Measurements from ENCODE around the gene VPS72.
A peak's percentile ranks its signal among the peaks of the same experiment; 100 is the strongest.

The VPS72 gene

GRCh38 chr1:151159373-151159772 is 30.6 kb downstream of the VPS72 start:
- H3K4me3 ChIP-seq (ENCODE audit: low read length): no peak overlapping the region
- no peak overlapping the region for H3K27ac ChIP-seq (ENCODE audit: low read depth, low read length)
- H3K9ac ChIP-seq (ENCODE audit: low read depth, low read length): no peak overlapping the region
- H3K9me3 ChIP-seq (ENCODE audit: insufficient read depth, low read depth, low read length): no peaks in the 10 kb centered on the region
- peaks cover 3% of the 10 kb centered on the region; the same call in 1 of the 2 replicates for H3K4me1 ChIP-seq (ENCODE audit: insufficient read depth, low read length)
- H3K27me3 ChIP-seq (ENCODE audit: insufficient read depth, low read length): no peaks in the 10 kb centered on the region
- H3K36me3 ChIP-seq (ENCODE audit: insufficient read depth, low read length): peaks cover 28% of the 10 kb centered on the region

- Histone ChIP-seq H3K4me3 (ENCODE audit: low read length) (no peak overlapping the region), H3K27me3 (ENCODE audit: insufficient read depth, low read length) (no peaks in the 10 kb centered on the region), H3K27ac (ENCODE audit: low read depth, low read length) (no peak overlapping the region), H3K9ac (ENCODE audit: low read depth, low read length) (no peak overlapping the region), H3K36me3 (ENCODE audit: insufficient read depth, low read length) (peaks cover 28% of the 10 kb centered on the region), H3K9me3 (ENCODE audit: insufficient read depth, low read depth, low read length) (no peaks in the 10 kb centered on the region), H3K4me1 (ENCODE audit: insufficient read depth, low read length) (peaks cover 3% of the 10 kb centered on the region; the same call in 1 of the 2 replicates)
- WGBS: 92% methylated on average over 22 of the region's 22 CpGs
Measured at GRCh38 chr1:151158751-151159251, 31.2 kb downstream of the VPS72 start.

DNA sequence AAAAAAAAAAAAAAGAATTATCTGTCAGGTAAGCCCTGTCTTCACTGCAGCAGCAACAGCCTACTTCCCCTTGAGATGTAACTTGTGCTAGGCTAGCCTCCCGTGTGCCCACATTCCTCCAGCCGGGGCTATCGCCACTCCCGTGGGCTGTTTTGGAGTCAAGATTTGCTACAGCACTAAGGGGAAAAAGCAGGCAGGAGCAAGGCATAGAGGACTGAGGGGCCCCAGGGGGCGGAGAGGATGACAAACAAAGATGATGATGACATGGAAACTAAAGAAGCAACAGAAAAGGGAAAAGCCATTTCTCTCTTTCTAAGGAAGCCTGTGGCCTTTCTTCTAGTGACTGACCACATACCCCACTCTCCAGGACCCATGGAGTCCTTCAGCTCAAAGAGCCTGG is 31.7 kb downstream of the VPS72 start:
- no peak overlapping the region for H3K4me3 ChIP-seq (ENCODE audit: low read length)
- H3K36me3 ChIP-seq (ENCODE audit: insufficient read depth, low read length): peaks cover 28% of the 10 kb centered on the region
- 93% methylated on average over 5 of the region's 5 CpGs for WGBS
- H3K9ac ChIP-seq (ENCODE audit: low read depth, low read length): no peak overlapping the region
- H3K27ac ChIP-seq (ENCODE audit: low read depth, low read length): no peak overlapping the region
- no peaks in the 10 kb centered on the region for H3K27me3 ChIP-seq (ENCODE audit: insufficient read depth, low read length)
- H3K9me3 ChIP-seq (ENCODE audit: insufficient read depth, low read depth, low read length): no peaks in the 10 kb centered on the region
- H3K4me1 ChIP-seq (ENCODE audit: insufficient read depth, low read length): peaks cover 3% of the 10 kb centered on the region; the same call in 1 of the 2 replicates

- Histone ChIP-seq H3K9me3 (ENCODE audit: insufficient read depth, low read depth, low read length) (no peaks in the 10 kb centered on the region), H3K36me3 (ENCODE audit: insufficient read depth, low read length) (peaks cover 28% of the 10 kb centered on the region), H3K27me3 (ENCODE audit: insufficient read depth, low read length) (no peaks in the 10 kb centered on the region), H3K9ac (ENCODE audit: low read depth, low read length) (no peak overlapping the region), H3K4me3 (ENCODE audit: low read length) (no peak overlapping the region), H3K27ac (ENCODE audit: low read depth, low read length) (no peak overlapping the region), H3K4me1 (ENCODE audit: insufficient read depth, low read length) (peaks cover 3% of the 10 kb centered on the region; the same call in 1 of the 2 replicates)
- 92% methylated on average over 6 of the region's 6 CpGs for WGBS
Measured at GRCh38 chr1:151157067-151157531, 32.9 kb downstream of the VPS72 start.

DNA sequence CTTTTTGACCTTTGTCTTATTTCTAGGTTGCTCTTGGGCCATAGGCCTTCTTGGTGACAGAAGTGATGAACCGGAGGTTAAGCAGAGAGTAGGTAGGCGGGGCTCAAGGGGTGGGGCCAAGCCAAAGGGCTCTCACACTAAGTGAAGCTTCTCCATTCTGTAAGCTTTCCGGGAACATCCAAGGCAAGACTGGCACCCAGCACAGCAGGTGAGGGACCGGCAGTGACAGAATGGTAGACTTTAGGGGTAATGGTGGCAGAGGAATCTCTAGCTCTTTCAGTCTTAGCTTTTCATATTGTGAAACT is 33.5 kb downstream of the VPS72 start, which contains the start of gene TNFAIP8L2:
Gene TNFAIP8L2, plus strand, starts transcription at position 135 of the 305 bp plus-strand sequence. CDS start 2,049 bp downstream, outside the sequence.
- Histone ChIP-seq H3K27me3 (ENCODE audit: insufficient read depth, low read length) (no peaks in the 10 kb centered on the region), H3K27ac (ENCODE audit: low read depth, low read length) (no peak within 1 kb of the TSS), H3K9ac (ENCODE audit: low read depth, low read length) (no peak within 1 kb of the TSS), H3K4me3 (ENCODE audit: low read length) (no peak within 1 kb of the TSS), H3K9me3 (ENCODE audit: insufficient read depth, low read depth, low read length) (no peaks in the 10 kb centered on the region), H3K36me3 (ENCODE audit: insufficient read depth, low read length) (peaks cover 23% of the 10 kb centered on the region), H3K4me1 (ENCODE audit: insufficient read depth, low read length) (peaks cover 3% of the 10 kb centered on the region; the same call in 1 of the 2 replicates)
- 60% methylated on average over 4 of the region's 4 CpGs for WGBS

DNA sequence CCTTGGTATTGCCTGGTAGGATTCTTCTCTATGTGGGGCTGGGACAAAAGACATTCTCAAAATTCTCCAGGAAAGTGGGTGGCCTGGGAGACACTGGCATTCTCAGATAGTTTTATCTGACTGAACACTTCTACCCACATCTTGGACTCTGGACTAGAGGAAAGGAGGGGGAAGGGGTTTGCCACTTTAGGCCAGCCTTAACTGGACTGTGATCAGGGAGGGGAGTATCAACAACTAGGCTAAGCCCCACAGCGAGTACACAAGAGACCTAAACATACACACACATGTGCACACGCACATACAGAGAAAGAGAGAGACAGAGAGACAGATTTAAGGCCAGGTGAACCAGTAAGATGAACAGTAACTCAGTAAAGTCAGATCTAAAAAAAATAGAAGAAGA is 42.3 kb downstream of the VPS72 start:
- Histone ChIP-seq H3K9me3 (ENCODE audit: insufficient read depth, low read depth, low read length) (no peaks in the 10 kb centered on the region), H3K4me3 (ENCODE audit: low read length) (no peak overlapping the region), H3K27ac (ENCODE audit: low read depth, low read length) (no peak overlapping the region), H3K9ac (ENCODE audit: low read depth, low read length) (no peak overlapping the region), H3K36me3 (ENCODE audit: insufficient read depth, low read length) (no peaks in the 10 kb centered on the region), H3K4me1 (ENCODE audit: insufficient read depth, low read length) (peaks cover 28% of the 10 kb centered on the region), H3K27me3 (ENCODE audit: insufficient read depth, low read length) (peaks cover 30% of the 10 kb centered on the region)
- 100% methylated on average over 1 of the region's 2 CpGs for WGBS

DNA sequence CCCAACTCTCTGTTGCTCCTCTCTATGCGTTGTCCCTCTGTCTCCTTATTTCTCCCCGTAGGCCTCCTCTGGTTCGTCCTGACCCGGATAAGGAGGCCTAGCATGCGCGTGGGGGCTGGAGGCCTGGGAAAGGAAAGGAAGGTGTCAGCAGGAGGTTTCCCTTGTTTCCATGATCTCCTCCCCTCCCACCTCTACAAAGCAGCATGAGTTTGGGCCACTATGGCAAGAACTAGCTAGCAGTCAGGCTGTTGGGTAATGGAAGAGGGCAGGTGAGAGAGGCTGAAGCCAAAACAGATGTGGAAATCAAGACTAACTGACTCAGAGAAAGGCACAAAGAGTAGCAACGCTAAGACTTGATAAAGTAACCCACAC is 42.9 kb downstream of the VPS72 start:
- Histone ChIP-seq H3K9me3 (ENCODE audit: insufficient read depth, low read depth, low read length) (no peaks in the 10 kb centered on the region), H3K27ac (ENCODE audit: low read depth, low read length) (no peak overlapping the region), H3K4me1 (ENCODE audit: insufficient read depth, low read length) (peaks cover 28% of the 10 kb centered on the region), H3K9ac (ENCODE audit: low read depth, low read length) (peak overlapping the region; percentile 3; the same call in 1 of the 2 replicates), H3K36me3 (ENCODE audit: insufficient read depth, low read length) (no peaks in the 10 kb centered on the region), H3K27me3 (ENCODE audit: insufficient read depth, low read length) (peaks cover 30% of the 10 kb centered on the region), H3K4me3 (ENCODE audit: low read length) (peak overlapping the region; percentile 85)
- WGBS: 10% methylated on average over 4 of the region's 7 CpGs

GRCh38 chr1:151146412-151147131 is 43.4 kb downstream of the VPS72 start, which contains the start of gene SEMA6C:
Gene SEMA6C (minus strand): TSS chr1:151146631. CDS start chr1:151142621, 4,010 bp downstream.
- H3K27ac ChIP-seq (ENCODE audit: low read depth, low read length): no peak within 1 kb of the TSS

DNA sequence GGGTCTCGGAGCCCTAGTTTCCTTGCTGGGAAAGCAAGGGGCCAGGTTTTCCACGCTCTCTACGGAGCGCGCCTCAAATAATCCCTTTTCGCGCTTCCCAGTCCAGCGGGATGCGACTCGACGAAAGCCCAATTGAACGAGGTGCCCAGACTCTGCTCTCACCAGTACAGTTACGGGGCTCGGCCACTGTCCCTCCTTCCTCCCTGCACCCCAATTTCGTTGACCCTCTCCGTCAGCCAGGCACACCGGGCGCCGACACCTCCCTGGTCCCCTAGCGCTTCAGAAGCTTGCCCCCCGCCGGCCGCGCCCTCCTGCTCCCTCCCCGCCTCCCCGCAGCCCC is 44.0 kb downstream of the VPS72 start:
- peak overlapping the region; percentile 85 for H3K4me3 ChIP-seq (ENCODE audit: low read length)
- H3K9me3 ChIP-seq (ENCODE audit: insufficient read depth, low read depth, low read length): no peaks in the 10 kb centered on the region
- no peaks in the 10 kb centered on the region for H3K36me3 ChIP-seq (ENCODE audit: insufficient read depth, low read length)
- no peak overlapping the region for H3K27ac ChIP-seq (ENCODE audit: low read depth, low read length)
- peaks cover 30% of the 10 kb centered on the region for H3K27me3 ChIP-seq (ENCODE audit: insufficient read depth, low read length)
- peak overlapping the region; percentile 65 for H3K9ac ChIP-seq (ENCODE audit: low read depth, low read length)
- under 1% methylated on average over 26 of the region's 26 CpGs for WGBS
- H3K4me1 ChIP-seq (ENCODE audit: insufficient read depth, low read length): peaks cover 28% of the 10 kb centered on the region

More at GRCh38 chr1:151146412-151147131, 43.4 kb downstream of the VPS72 start, which contains the start of gene SEMA6C:
- Histone ChIP-seq H3K9ac (ENCODE audit: low read depth, low read length) (peak within 1 kb of the TSS; percentile 65), H3K4me1 (ENCODE audit: insufficient read depth, low read length) (peaks cover 28% of the 10 kb centered on the region), H3K27me3 (ENCODE audit: insufficient read depth, low read length) (peaks cover 30% of the 10 kb centered on the region), H3K36me3 (ENCODE audit: insufficient read depth, low read length) (no peaks in the 10 kb centered on the region), H3K4me3 (ENCODE audit: low read length) (peak within 1 kb of the TSS; percentile 85), H3K9me3 (ENCODE audit: insufficient read depth, low read depth, low read length) (no peaks in the 10 kb centered on the region)
- WGBS: under 1% methylated on average over 61 of the region's 61 CpGs

GRCh38 chr1:151145304-151146071 is 44.5 kb downstream of the VPS72 start:
- 6% methylated on average over 43 of the region's 43 CpGs for WGBS
- Histone ChIP-seq H3K27ac (ENCODE audit: low read depth, low read length) (no peak overlapping the region), H3K9me3 (ENCODE audit: insufficient read depth, low read depth, low read length) (no peaks in the 10 kb centered on the region), H3K36me3 (ENCODE audit: insufficient read depth, low read length) (no peaks in the 10 kb centered on the region), H3K9ac (ENCODE audit: low read depth, low read length) (peak overlapping the region; percentile 65), H3K4me3 (ENCODE audit: low read length) (peak overlapping the region; percentile 85), H3K27me3 (ENCODE audit: insufficient read depth, low read length) (peaks cover 30% of the 10 kb centered on the region), H3K4me1 (ENCODE audit: insufficient read depth, low read length) (peaks cover 28% of the 10 kb centered on the region)
